Astrocyte (in vitro differentiated cells and primary cell): Measurements from ENCODE around the gene SUGCT. TPM values are rescaled to one million over a fixed set of nuclear protein-coding genes. Genes with fewer than 3 reads are reported as not detected.

Experiments
- DNase-seq: peaks from one replicate; pipeline ENCODE4 v3.0.0-alpha.2; 2010; ENCODE audit warnings: low read depth
- FAIRE-seq: peaks from 2 replicates; lab custom pipeline; 2011; peaks lifted over from hg19 to GRCh38; lab: Jason Lieb, UNC
- H2AFZ ChIP-seq: 2 replicates; pipeline ENCODE4 v1.6.0; 2012; ENCODE audit warnings: low read depth, low read length, inconsistent platforms
- H3K27ac ChIP-seq: 2 replicates; pipeline ENCODE4 v1.5.1; 2011; ENCODE audit warnings: low read depth, low read length, inconsistent platforms
- H3K27me3 ChIP-seq: 2 replicates; pipeline ENCODE4 v1.6.0; 2011; ENCODE audit warnings: low read length, inconsistent platforms; ENCODE audit not compliant: insufficient read depth
- H3K36me3 ChIP-seq: 2 replicates; pipeline ENCODE4 v1.5.1; 2011; ENCODE audit warnings: low read length, inconsistent platforms; ENCODE audit not compliant: insufficient read depth
- H3K4me1 ChIP-seq: 2 replicates; pipeline ENCODE4 v1.5.1; 2011; ENCODE audit warnings: low read length, inconsistent platforms; ENCODE audit not compliant: insufficient read depth
- H3K4me2 ChIP-seq: 2 replicates; pipeline ENCODE4 v1.6.0; 2012; ENCODE audit warnings: low read length, inconsistent platforms
- H3K4me3 ChIP-seq: 2 replicates; pipeline ENCODE4 v1.5.1; 2011; ENCODE audit warnings: low read depth, mild to moderate bottlenecking, low read length, inconsistent platforms; ENCODE audit not compliant: insufficient read depth
- H3K79me2 ChIP-seq: 2 replicates; pipeline ENCODE4 v1.6.0; 2012; ENCODE audit warnings: mild to moderate bottlenecking, low read length, inconsistent platforms; ENCODE audit not compliant: insufficient read depth
- H3K9ac ChIP-seq: 2 replicates; pipeline ENCODE4 v1.6.0; 2012; ENCODE audit warnings: mild to moderate bottlenecking, low read length, inconsistent platforms
- H3K9me3 ChIP-seq: 2 replicates; pipeline ENCODE4 v1.5.1; 2012; ENCODE audit warnings: low read depth, mild to moderate bottlenecking, low read length, inconsistent platforms; ENCODE audit not compliant: insufficient read depth
- H4K20me1 ChIP-seq: 2 replicates; pipeline ENCODE4 v1.6.0; 2012; ENCODE audit warnings: low read length, inconsistent platforms; ENCODE audit not compliant: insufficient read depth
- H3K27ac Mint-ChIP-seq: one replicate; pipeline ENCODE4 v1.8.0; 2021; ENCODE audit warnings: mild to moderate bottlenecking, mixed read lengths; ENCODE audit not compliant: unreplicated experiment
- H3K27me3 Mint-ChIP-seq: one replicate; pipeline ENCODE4 v1.8.0; 2021; ENCODE audit warnings: low read depth, mixed read lengths; ENCODE audit not compliant: unreplicated experiment
- H3K36me3 Mint-ChIP-seq: one replicate; pipeline ENCODE4 v1.8.0; 2021; ENCODE audit warnings: low read depth, mixed read lengths; ENCODE audit not compliant: unreplicated experiment
- H3K4me1 Mint-ChIP-seq: one replicate; pipeline ENCODE4 v1.8.0; 2021; ENCODE audit warnings: low read depth, mixed read lengths; ENCODE audit not compliant: unreplicated experiment
- H3K4me3 Mint-ChIP-seq: one replicate; pipeline ENCODE4 v1.8.0; 2021; ENCODE audit warnings: mild to moderate bottlenecking, moderate library complexity, mixed read lengths; ENCODE audit not compliant: unreplicated experiment
- H3K9me3 Mint-ChIP-seq: one replicate; pipeline ENCODE4 v1.8.0; 2021; ENCODE audit warnings: mild to moderate bottlenecking, mixed read lengths; ENCODE audit not compliant: unreplicated experiment
- CTCF ChIP-seq: IDR thresholded peaks from 2 replicates; pipeline ENCODE4 v1.5.1; 2011; ENCODE audit warnings: low read depth, mild to moderate bottlenecking, inconsistent platforms, low read length, moderate library complexity; ENCODE audit not compliant: insufficient read depth
- EZH2 ChIP-seq: IDR thresholded peaks from 2 replicates; pipeline ENCODE4 v1.6.1; 2012; ENCODE audit warnings: mild to moderate bottlenecking, low read length, inconsistent platforms; ENCODE audit not compliant: insufficient read depth
- total RNA-seq: library from RNA; stranded (reverse); gene quantifications from 2 replicates; pipeline ENCODE4 v1.2.1, GENCODE V29; 2021

Gene SUGCT
- total RNA-seq, 1 donor from 2014 or later: 15.5 TPM

GRCh38 chr7:40509287-40509996, 374.6 kb downstream of the SUGCT start:
- Histone ChIP-seq H3K79me2 (no peaks in the 10 kb centered on the region), H3K36me3 (no peaks in the 10 kb centered on the region), H3K9me3 (no peaks in the 10 kb centered on the region), H3K27ac (no peak overlapping the region), H3K9ac (no peak overlapping the region), H2AFZ (no peak overlapping the region), H3K27me3 (no peaks in the 10 kb centered on the region), H4K20me1 (no peaks in the 10 kb centered on the region), H3K4me1 (no peaks in the 10 kb centered on the region), H3K4me3 (no peak overlapping the region), H3K4me2 (no peak overlapping the region)
- H3K36me3 Mint-ChIP-seq: peaks cover 2% of the 10 kb centered on the region
- peaks cover 15% of the 10 kb centered on the region for H3K4me1 Mint-ChIP-seq
- no peak for FAIRE-seq
- H3K27ac Mint-ChIP-seq: no peak overlapping the region
- peaks cover 13% of the 10 kb centered on the region for H3K9me3 Mint-ChIP-seq
- no peak overlapping the region for H3K4me3 Mint-ChIP-seq
- no peaks in the 10 kb centered on the region for H3K27me3 Mint-ChIP-seq
- no peak for DNase-seq
- TF ChIP-seq CTCF: no peak
- TF ChIP-seq EZH2: no peak

GRCh38 chr7:40516376-40516775, 381.6 kb downstream of the SUGCT start:
- H3K4me3 ChIP-seq: no peak overlapping the region
- no peaks in the 10 kb centered on the region for H3K9me3 ChIP-seq
- no peak overlapping the region for H3K9ac ChIP-seq
- H3K4me1 Mint-ChIP-seq: peaks cover 5% of the 10 kb centered on the region
- no peaks in the 10 kb centered on the region for H3K27me3 ChIP-seq
- no peaks in the 10 kb centered on the region for H3K4me1 ChIP-seq
- no peaks in the 10 kb centered on the region for H3K36me3 ChIP-seq
- TF ChIP-seq CTCF (no peak), EZH2 (no peak)
- H3K27me3 Mint-ChIP-seq: no peaks in the 10 kb centered on the region
- FAIRE-seq (no peak), DNase-seq (no peak)
- no peak overlapping the region for H3K4me2 ChIP-seq
- no peak overlapping the region for H3K4me3 Mint-ChIP-seq
- H2AFZ ChIP-seq: no peak overlapping the region
- no peaks in the 10 kb centered on the region for H3K79me2 ChIP-seq
- H4K20me1 ChIP-seq: no peaks in the 10 kb centered on the region
- no peaks in the 10 kb centered on the region for H3K36me3 Mint-ChIP-seq
- H3K27ac Mint-ChIP-seq: no peak overlapping the region
- no peak overlapping the region for H3K27ac ChIP-seq
- H3K9me3 Mint-ChIP-seq: peaks cover 2% of the 10 kb centered on the region

GRCh38 chr7:40519009-40519408, 384.2 kb downstream of the SUGCT start:
- no peaks in the 10 kb centered on the region for H3K9me3 ChIP-seq
- H3K36me3 Mint-ChIP-seq: no peaks in the 10 kb centered on the region
- H3K27ac Mint-ChIP-seq: no peak overlapping the region
- H3K79me2 ChIP-seq: no peaks in the 10 kb centered on the region
- no peaks in the 10 kb centered on the region for H4K20me1 ChIP-seq
- peaks cover 5% of the 10 kb centered on the region for H3K4me1 Mint-ChIP-seq
- no peak for DNase-seq
- no peak overlapping the region for H3K4me3 Mint-ChIP-seq
- no peak for FAIRE-seq
- no peaks in the 10 kb centered on the region for H3K36me3 ChIP-seq
- H3K4me3 ChIP-seq: no peak overlapping the region
- no peak overlapping the region for H3K4me2 ChIP-seq
- no peaks in the 10 kb centered on the region for H3K27me3 ChIP-seq
- H3K27me3 Mint-ChIP-seq: no peaks in the 10 kb centered on the region
- no peak overlapping the region for H3K9ac ChIP-seq
- no peak for TF ChIP-seq CTCF
- TF ChIP-seq EZH2: no peak
- H2AFZ ChIP-seq: no peak overlapping the region
- no peaks in the 10 kb centered on the region for H3K4me1 ChIP-seq
- H3K9me3 Mint-ChIP-seq: no peaks in the 10 kb centered on the region
- no peak overlapping the region for H3K27ac ChIP-seq
